NCI-H146 treated with DMSO at 0.1 percent for 48 hours (cell line): ENCODE results near the gene OR3A3.

Experiments
- DNase-seq: peaks from one replicate; lab custom pipeline; 2025; ENCODE audit not compliant: unreplicated experiment; lab: John Stamatoyannopoulos, UW

The OR3A3 gene

GRCh38 chr17:3471599-3471998 lies 60.4 kb downstream of the OR3A3 start, which contains the start of gene SPATA22:
SPATA22 (minus strand) TSS chr17:3471819; CDS start chr17:3469325, 2,494 bp downstream.
- DNase-seq = no peak

DNA sequence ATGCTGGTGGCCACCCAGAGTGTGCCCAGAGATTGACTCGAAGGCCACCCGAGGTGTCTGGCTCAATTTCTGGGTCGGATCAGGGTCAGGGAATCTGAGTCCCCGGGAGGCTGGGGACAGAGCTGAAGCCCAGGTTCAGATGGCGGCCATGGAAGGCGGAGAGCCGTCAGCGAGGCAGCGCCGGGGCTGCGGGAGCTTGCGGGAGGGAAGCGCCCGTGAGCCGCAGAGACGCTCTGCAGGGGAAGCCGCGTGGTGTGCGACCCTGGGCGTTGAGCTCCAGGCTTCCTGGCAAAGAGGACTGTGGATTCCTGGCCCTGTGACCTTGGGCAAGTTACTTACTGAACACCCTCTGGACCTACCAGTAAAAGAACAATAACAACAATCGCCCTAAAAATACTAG lies 61.0 kb downstream of the OR3A3 start:
- no peak for DNase-seq
